ENCODE results near the gene CACNG5.

Gene CACNG5

DNA sequence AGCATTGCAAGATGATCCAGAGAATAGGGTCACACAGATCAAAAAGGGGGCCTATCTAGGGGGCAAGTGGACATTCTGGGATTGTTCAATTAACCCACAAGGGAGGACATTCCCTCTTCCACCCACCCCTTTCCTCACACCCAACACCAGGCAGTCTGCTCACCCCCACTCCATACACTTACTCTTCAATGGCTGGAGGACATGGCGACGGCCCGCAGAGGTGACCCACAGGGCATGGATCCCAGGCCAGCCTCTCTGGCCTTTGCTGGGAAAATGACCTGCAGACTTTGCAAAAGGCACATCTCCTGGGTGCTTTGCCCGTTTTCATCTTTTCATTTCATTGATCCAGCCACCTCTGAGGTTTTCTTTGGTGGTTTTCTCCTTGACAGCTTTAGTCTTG is 1.7 kb upstream of the CACNG5 start:
- Histone ChIP-seq H3K4me3 (no peak overlapping the region), H3K27ac (no peak overlapping the region)
- no peak for DNase-seq (ENCODE audit: low spot score)
- TF ChIP-seq, protein P1, sequence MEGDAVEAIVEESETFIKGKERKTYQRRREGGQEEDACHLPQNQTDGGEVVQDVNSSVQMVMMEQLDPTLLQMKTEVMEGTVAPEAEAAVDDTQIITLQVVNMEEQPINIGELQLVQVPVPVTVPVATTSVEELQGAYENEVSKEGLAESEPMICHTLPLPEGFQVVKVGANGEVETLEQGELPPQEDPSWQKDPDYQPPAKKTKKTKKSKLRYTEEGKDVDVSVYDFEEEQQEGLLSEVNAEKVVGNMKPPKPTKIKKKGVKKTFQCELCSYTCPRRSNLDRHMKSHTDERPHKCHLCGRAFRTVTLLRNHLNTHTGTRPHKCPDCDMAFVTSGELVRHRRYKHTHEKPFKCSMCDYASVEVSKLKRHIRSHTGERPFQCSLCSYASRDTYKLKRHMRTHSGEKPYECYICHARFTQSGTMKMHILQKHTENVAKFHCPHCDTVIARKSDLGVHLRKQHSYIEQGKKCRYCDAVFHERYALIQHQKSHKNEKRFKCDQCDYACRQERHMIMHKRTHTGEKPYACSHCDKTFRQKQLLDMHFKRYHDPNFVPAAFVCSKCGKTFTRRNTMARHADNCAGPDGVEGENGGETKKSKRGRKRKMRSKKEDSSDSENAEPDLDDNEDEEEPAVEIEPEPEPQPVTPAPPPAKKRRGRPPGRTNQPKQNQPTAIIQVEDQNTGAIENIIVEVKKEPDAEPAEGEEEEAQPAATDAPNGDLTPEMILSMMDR (IDR thresholded peaks at IDR 0.05) = no peak

DNA sequence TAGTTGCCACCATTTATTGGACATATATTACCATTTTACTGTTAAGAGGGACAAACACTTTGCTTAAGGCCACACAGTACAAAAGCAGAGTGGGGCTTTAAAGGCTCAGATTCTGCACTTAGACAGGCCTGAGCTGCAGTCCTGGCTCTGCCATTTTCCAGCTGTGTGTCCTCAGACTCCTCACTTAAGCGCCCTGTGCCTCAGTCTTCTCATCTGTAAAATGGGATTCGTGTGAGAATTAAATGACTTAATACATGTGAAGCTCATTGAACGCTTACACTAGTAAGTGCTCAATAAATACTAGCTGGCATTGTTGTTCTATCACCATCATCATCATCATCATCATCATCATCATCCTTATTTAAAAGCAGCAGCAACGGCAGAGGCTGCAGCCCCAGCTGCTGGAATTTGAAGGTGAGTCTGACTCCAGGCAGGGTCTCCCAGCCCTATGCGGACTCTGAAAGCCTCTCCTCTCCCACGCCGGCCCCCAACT is 445 bp upstream of the CACNG5 start:
- Histone ChIP-seq H3K4me3 (no peak overlapping the region), H3K27ac (no peak overlapping the region)
- TF ChIP-seq, protein P1 (IDR thresholded peaks at IDR 0.05) = no peak
- no peak for DNase-seq (ENCODE audit: low spot score)

DNA sequence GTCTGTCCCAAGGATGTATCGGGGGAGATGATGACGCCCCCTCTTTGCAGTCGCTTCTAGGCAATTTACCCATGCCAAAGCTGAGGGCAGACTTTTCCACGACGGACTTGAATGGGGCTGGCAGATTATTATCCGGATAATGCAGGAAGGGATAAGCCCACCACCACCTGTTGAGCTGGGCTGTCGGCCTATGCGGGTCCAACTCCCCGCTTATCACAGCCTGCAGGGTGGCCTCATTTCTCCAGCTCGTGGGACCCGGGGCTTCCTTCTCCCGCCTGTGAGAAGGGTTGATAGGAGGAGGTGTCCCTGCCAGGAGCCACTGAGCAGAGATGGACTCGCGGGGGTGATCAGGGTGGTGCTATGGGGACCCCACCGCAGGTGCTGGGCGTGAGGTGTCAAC is 559 bp downstream of the CACNG5 start:
- no peak for DNase-seq (ENCODE audit: low spot score)
- no peak overlapping the region for H3K27ac ChIP-seq
- TF ChIP-seq, protein P1 (IDR thresholded peaks at IDR 0.05) = no peak
- no peak overlapping the region for H3K4me3 ChIP-seq

DNA sequence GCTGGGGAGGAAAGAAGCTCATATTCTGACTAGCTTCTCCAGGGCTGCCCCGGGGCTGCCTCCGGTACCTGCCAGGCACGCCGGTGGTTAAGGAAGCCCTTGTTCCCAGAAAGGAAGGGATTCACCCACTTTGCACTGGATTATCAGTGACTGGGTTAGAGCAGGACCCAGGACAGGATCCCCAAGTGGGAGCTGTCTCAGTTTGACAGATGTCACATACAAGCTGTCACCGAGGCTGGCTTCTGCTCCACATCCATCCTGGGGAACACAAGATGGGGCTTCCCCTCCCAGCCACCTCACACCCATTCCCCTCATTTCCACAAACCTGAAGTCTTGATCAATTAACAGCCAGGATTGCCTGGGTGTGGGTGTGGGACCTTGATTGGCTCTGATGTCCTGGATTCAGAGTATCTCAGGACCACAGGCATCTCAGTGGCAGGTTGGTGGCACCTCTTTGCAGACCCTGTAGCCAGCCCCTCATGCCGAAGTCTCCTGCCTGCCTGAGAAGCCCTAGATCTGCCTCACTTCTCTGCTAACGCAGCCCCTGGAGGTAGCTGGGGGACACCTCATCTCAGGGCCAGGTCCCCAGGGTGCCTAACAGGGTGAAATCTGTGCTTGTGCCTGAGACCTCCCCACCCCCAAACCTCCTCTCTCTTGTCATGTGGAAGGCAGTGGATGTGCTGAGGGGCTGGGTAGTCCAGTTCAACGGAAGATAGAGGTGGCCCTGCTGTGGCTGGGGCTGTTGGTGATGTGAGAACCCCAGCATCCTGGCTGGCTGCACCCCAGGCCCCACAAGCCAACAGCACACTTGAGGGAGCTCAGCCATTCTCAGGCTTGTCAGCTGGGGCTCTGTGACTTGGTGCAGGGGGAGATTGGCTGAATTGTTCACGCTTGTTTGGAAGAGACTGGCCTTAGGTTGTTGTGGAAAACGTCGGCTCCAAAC is 1.4 kb downstream of the CACNG5 start:
- H3K27ac ChIP-seq = no peak overlapping the region
- no peak overlapping the region for H3K4me3 ChIP-seq
- TF ChIP-seq, protein P1 (IDR thresholded peaks at IDR 0.05) = no peak
- DNase-seq (ENCODE audit: low spot score) = no peak

DNA sequence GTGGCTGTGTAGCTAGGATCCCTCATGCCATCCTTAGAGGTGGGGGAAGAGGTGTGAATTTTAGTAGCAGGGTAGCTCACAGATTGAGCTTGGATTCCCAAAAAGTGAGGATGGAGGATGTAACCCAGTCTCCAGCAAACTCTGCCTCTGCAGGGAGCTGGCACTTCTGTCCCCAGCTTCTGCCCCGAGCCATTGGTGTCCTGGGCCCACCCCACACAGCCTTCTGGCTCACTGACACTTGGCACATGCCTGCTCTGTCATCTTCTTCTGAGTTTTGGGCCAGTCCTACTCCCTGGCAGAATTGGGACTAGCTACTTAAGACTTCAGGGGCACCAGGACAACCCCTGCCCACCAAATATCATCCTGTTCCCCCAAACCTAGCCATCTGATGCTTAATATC is 2.3 kb downstream of the CACNG5 start:
- no peak for DNase-seq (ENCODE audit: low spot score)
- Histone ChIP-seq H3K27ac (no peak overlapping the region), H3K4me3 (no peak overlapping the region)
- TF ChIP-seq, protein P1 (IDR thresholded peaks at IDR 0.05) = no peak

DNA sequence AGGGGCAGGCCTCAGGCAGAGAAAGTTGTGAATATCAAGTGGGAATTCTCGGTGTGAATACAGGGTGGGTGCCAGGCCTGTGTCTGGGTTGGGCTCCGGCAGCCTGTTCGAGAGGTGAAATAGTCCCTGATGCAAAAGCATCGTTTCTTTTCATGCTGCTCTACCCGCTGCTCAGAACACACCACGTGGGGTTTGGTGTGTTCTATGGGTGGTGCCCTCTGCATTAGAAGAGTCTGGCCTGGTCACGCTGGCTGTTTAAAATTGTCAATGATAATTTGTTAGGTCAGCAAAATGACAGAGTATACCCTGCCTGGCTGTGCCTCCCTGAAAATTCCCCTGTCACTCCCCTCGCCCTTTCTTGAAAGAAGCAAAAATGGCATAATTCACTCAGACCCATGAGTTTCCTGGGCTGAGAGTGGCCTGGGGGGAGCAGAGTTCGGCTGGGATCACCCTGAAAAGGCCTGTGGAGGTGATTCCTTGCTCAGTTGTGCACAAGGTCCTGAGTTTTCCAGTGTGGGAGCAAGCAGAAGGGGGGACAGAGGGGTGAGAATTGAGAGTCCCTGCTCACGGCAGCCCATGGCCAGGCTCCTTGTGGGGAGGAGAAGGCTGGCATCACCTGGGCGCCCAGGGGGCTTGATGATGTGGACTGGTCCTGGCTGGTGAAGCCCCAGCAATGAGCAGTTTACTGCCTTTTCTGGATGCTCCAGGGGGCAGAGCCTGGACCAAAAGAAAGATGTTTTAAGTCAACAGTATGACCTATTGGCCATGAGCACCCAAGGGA is 3.2 kb downstream of the CACNG5 start:
- TF ChIP-seq, protein P1 (IDR thresholded peaks at IDR 0.05) = no peak
- H3K27ac ChIP-seq = no peak overlapping the region
- no peak for DNase-seq (ENCODE audit: low spot score)
- no peak overlapping the region for H3K4me3 ChIP-seq

Measured in coronary artery (tissue), 2 donors.